ENCODE measurements around the gene AOPEP.
"Not testable (repeated sequence)": the region's sequence is repeated elsewhere in the genome, so short reads cannot be mapped to it uniquely, and the experiment has no call there.

Gene AOPEP

GRCh38 chr9:95018099-95018936 lies 291.8 kb downstream of the AOPEP start:
- no peak overlapping the region for H3K4me3 ChIP-seq (ENCODE audit: low read depth, low read length)
- H3K4me1 ChIP-seq (ENCODE audit: control insufficient read depth, insufficient read depth, low read length) = peaks cover 4% of the 10 kb centered on the region
- no peaks in the 10 kb centered on the region for H3K9me3 ChIP-seq (ENCODE audit: control insufficient read depth, insufficient read depth, low read depth, low read length)
- POLR2A ChIA-PET = no interaction called here
- TF ChIP-seq ZNF670 (tag by site-specific recombination; IDR thresholded peaks at IDR 0.05; ENCODE audit: low read depth) (no peak), ZNF580 (tag by site-specific recombination; IDR thresholded peaks at IDR 0.05) (no peak), IKZF3 (tag by site-specific recombination; IDR thresholded peaks at IDR 0.05) (no peak), AEBP2 (tag by site-specific recombination; IDR thresholded peaks at IDR 0.05; ENCODE audit: borderline replicate concordance) (no peak), ZNF398 (tag by site-specific recombination; IDR thresholded peaks at IDR 0.05) (no peak), BCL11B (tag by site-specific recombination; IDR thresholded peaks at IDR 0.05; ENCODE audit: low read depth) (no peak), ZNF704 (tag by site-specific recombination; IDR thresholded peaks at IDR 0.05) (no peak), ZNF169 (tag by site-specific recombination; IDR thresholded peaks at IDR 0.05) (no peak), OSR2 (tag by site-specific recombination; IDR thresholded peaks at IDR 0.05) (no peak), ZBTB1 (tag by site-specific recombination; IDR thresholded peaks at IDR 0.05) (no peak), ZSCAN30 (tag by site-specific recombination; IDR thresholded peaks at IDR 0.05) (no peak), ZNF518A (tag by site-specific recombination; conservative IDR thresholded peaks at IDR 0.05; ENCODE audit: low read depth) (no peak)
- H3K27ac ChIP-seq (ENCODE audit: extremely low read depth, low read depth, low read length) = no peak overlapping the region
- peaks cover 3 to 35% of the 10 kb centered on the region in 2 experiments; a peak in 2 of 3 replicates for H3K36me3 ChIP-seq (ENCODE audit: control insufficient read depth in 2 of 2, insufficient read depth in 1 of 2, low read length in 2 of 2)
- CTCF ChIA-PET = interaction anchor here (0.8 to 1.0 kb wide), 2 partner anchors 8 to 236 kb away, joined by 3 read pairs; no protein-coding TSS in a partner anchor

GRCh38 chr9:95020644-95021043 lies 294.1 kb downstream of the AOPEP start:
- H3K27ac ChIP-seq (ENCODE audit: extremely low read depth, low read depth, low read length); H3K9me3 ChIP-seq (ENCODE audit: control insufficient read depth, insufficient read depth, low read depth, low read length); H3K4me3 ChIP-seq (ENCODE audit: low read depth, low read length): not testable (repeated sequence)
- CTCF ChIA-PET = interaction anchor here (1.2 kb wide), 1 partner anchor 237 kb away, joined by 4 read pairs; no protein-coding TSS in a partner anchor
- POLR2A ChIA-PET = interaction anchor here (0.7 to 1.2 kb wide), 2 partner anchors 13 to 67 kb away, joined by 5 to 6 read pairs; no protein-coding TSS in a partner anchor
- Histone ChIP-seq H3K4me1 (ENCODE audit: control insufficient read depth, insufficient read depth, low read length) (peaks cover 18% of the 10 kb centered on the region), H3K36me3 (ENCODE audit: control insufficient read depth in 2 of 2, insufficient read depth in 1 of 2, low read length in 2 of 2) (peaks cover 3 to 35% of the 10 kb centered on the region in 2 experiments; a peak in 2 of 3 replicates)

Data from HEK293 (cell line).